NT2/D1 (cell line): ENCODE results near the gene ZNF286A.
"Not testable (repeated sequence)": the region's sequence is repeated elsewhere in the genome, so short reads cannot be mapped to it uniquely, and the experiment has no call there.

Source experiments
- SUZ12 ChIP-seq: IDR thresholded peaks from 2 replicates; pipeline ENCODE4 v1.6.1; 2011; ENCODE audit not compliant: insufficient read length, insufficient read depth; ENCODE audit errors: extremely low read depth
- ZNF274 ChIP-seq: IDR thresholded peaks from 2 replicates; pipeline ENCODE4 v1.6.1; 2011; ENCODE audit warnings: mild to moderate bottlenecking, low read depth, low read length

GRCh38 chr17:15683135-15683534 is 16.4 kb upstream of the ZNF286A start:
- TF ChIP-seq ZNF274, SUZ12: not testable (repeated sequence)
